GM23248 (cell line): ENCODE data around the gene ZMYND11. TPM values are rescaled to one million over a fixed set of nuclear protein-coding genes. Genes with fewer than 3 reads are reported as not detected.
"Not testable (repeated sequence)": the region's sequence is repeated elsewhere in the genome, so short reads cannot be mapped to it uniquely, and the experiment has no call there.

ENCODE experiments used
- DNase-seq: peaks from one replicate; pipeline ENCODE4 v3.0.0-alpha.2; 2015
- H2AFZ ChIP-seq: fragments of 200-600 bp; sonication (generic); 2 replicates; pipeline ENCODE4 v1.6.1; 2016; ENCODE audit warnings: antibody characterized with exemption
- H3F3A ChIP-seq: fragments of 200-600 bp; sonication (generic); 2 replicates; pipeline ENCODE4 v1.6.1; 2016; ENCODE audit warnings: mild to moderate bottlenecking, antibody characterized with exemption, mixed run types; ENCODE audit not compliant: insufficient read depth
- H3K27ac ChIP-seq: fragments of 200-600 bp; sonication (generic); 2 replicates; pipeline ENCODE4 v1.5.1; 2016; ENCODE audit warnings: mild to moderate bottlenecking
- H3K27me3 ChIP-seq: fragments of 200-600 bp; sonication (generic); replicated peaks from 2 replicates; pipeline ENCODE4 v1.6.1; 2016; ENCODE audit warnings: mild to moderate bottlenecking; ENCODE audit not compliant: insufficient read depth
- H3K36me3 ChIP-seq: fragments of 200-600 bp; sonication (generic); 2 replicates; pipeline ENCODE4 v1.6.1; 2016; ENCODE audit warnings: low read depth, mild to moderate bottlenecking
- H3K4me1 ChIP-seq: fragments of 200-600 bp; sonication (generic); 2 replicates; pipeline ENCODE4 v1.6.1; 2016; ENCODE audit warnings: mild to moderate bottlenecking; ENCODE audit not compliant: insufficient read depth
- H3K4me2 ChIP-seq: fragments of 200-600 bp; sonication (generic); one replicate; pipeline ENCODE4 v1.6.1; 2016; ENCODE audit warnings: mild to moderate bottlenecking; ENCODE audit not compliant: unreplicated experiment
- H3K4me3 ChIP-seq: fragments of 200-600 bp; sonication (generic); 2 replicates; pipeline ENCODE4 v1.5.1; 2016; ENCODE audit warnings: mild to moderate bottlenecking
- H3K79me2 ChIP-seq: fragments of 200-600 bp; sonication (generic); 2 replicates; pipeline ENCODE4 v1.6.1; 2016; ENCODE audit warnings: mild to moderate bottlenecking; ENCODE audit not compliant: insufficient read depth
- H3K9ac ChIP-seq: fragments of 200-600 bp; sonication (generic); 2 replicates; pipeline ENCODE4 v1.6.1; 2016; ENCODE audit warnings: mild to moderate bottlenecking
- H3K9me2 ChIP-seq: fragments of 200-600 bp; sonication (generic); 2 replicates; pipeline ENCODE4 v1.6.1; 2016; ENCODE audit warnings: mixed run types, mild to moderate bottlenecking, moderate library complexity; ENCODE audit not compliant: insufficient read depth
- H3K9me3 ChIP-seq: fragments of 200-600 bp; sonication (generic); one replicate; pipeline ENCODE4 v1.6.1; 2017; ENCODE audit warnings: low read depth
- H4K20me1 ChIP-seq: fragments of 200-600 bp; sonication (generic); 2 replicates; pipeline ENCODE4 v1.6.0; 2016; ENCODE audit not compliant: insufficient read depth
- EZH2 ChIP-seq: fragments of 200-600 bp; sonication (generic); IDR thresholded peaks from 2 replicates; pipeline ENCODE4 v1.6.1; 2018; ENCODE audit warnings: antibody characterized with exemption, mild to moderate bottlenecking; ENCODE audit not compliant: insufficient read depth, poor library complexity, severe bottlenecking
- EZH2phosphoT487 ChIP-seq: fragments of 200-600 bp; sonication (generic); IDR thresholded peaks from 2 replicates; pipeline ENCODE4 v1.6.1; 2018; ENCODE audit warnings: antibody characterized with exemption, moderate library complexity, mild to moderate bottlenecking, low read depth; ENCODE audit not compliant: insufficient read depth
- WGBS, 2 experiments: methylation state at CpG; one replicate each; pipeline ENCODE4 v1.1.6; 2015 to 2017; ENCODE audit warnings: low lambda C conversion rate in 2 of 2, low coverage in 1 of 2; ENCODE audit errors: missing lambda C conversion rate in 2 of 2; 5-methylcytosine and 5-hydroxymethylcytosine counted together
- in situ Hi-C: fragments of 300-500 bp; cut with MboI; formaldehyde crosslinking; loops from 2 replicates; pipeline ENCODE4 v1.15.0; 2020
- polyA plus RNA-seq: library from polyadenylated mRNA; unstranded; fragments of >200 nt; fragmentation: Nextera tagmentation; extraction: Ambion mirVana; gene quantifications from 2 replicates; pipeline ENCODE4 v1.2.1, GENCODE V29; 2016
- total RNA-seq: library from RNA; depleted of rRNA; stranded (reverse); fragments of >200 nt; shearing (Covaris generic); gene quantifications from 2 replicates; pipeline ENCODE4 v1.2.3, GENCODE V29; 2014

Gene ZMYND11
- total and polyA plus RNA-seq, 2 experiments from 2014 or later: 47.1 to 63.4 TPM

GRCh38 chr10:184174-184573, 48.9 kb downstream of the ZMYND11 start:
- Histone ChIP-seq H3K4me3 (no peak overlapping the region), H3K9me2 (no peaks in the 10 kb centered on the region), H3K9me3 (no peaks in the 10 kb centered on the region), H3K4me1 (peaks cover 12% of the 10 kb centered on the region), H2AFZ (no peak overlapping the region), H3K79me2 (peaks cover 35% of the 10 kb centered on the region), H3K9ac (no peak overlapping the region), H3F3A (peaks cover 12% of the 10 kb centered on the region), H3K36me3 (peaks cover 10% of the 10 kb centered on the region; the same call in 1 of the 2 replicates), H3K27me3 (no peaks in the 10 kb centered on the region), H4K20me1 (no peaks in the 10 kb centered on the region), H3K27ac (no peak overlapping the region), H3K4me2 (no peak overlapping the region)
- TF ChIP-seq EZH2 (no peak), EZH2phosphoT487 (no peak)
- in situ Hi-C loops: no loop called here
- DNase-seq: no peak
- 95 to 96% methylated on average over 1 of the region's 1 CpG for WGBS, 2 experiments

- H3K4me3 ChIP-seq: no peak overlapping the region
- H3K9me3 ChIP-seq: no peaks in the 10 kb centered on the region
- peaks cover 35% of the 10 kb centered on the region for H3K79me2 ChIP-seq
- peak; percentile 45 for DNase-seq
- H3K4me1 ChIP-seq: peaks cover 12% of the 10 kb centered on the region
- no peak overlapping the region for H3K27ac ChIP-seq
- H2AFZ ChIP-seq: no peak overlapping the region
- in situ Hi-C loops: no loop called here
- H3K9me2 ChIP-seq: no peaks in the 10 kb centered on the region
- WGBS, 2 experiments: 93 to 97% methylated on average over 5 of the region's 5 CpGs
- peaks cover 10% of the 10 kb centered on the region; the same call in 1 of the 2 replicates for H3K36me3 ChIP-seq
- no peaks in the 10 kb centered on the region for H4K20me1 ChIP-seq
- no peak overlapping the region for H3K9ac ChIP-seq
- no peak overlapping the region for H3K4me2 ChIP-seq
- H3F3A ChIP-seq: peaks cover 16% of the 10 kb centered on the region
- no peak for TF ChIP-seq EZH2phosphoT487
- TF ChIP-seq EZH2: no peak
- H3K27me3 ChIP-seq: no peaks in the 10 kb centered on the region
These were observed 49.7 kb downstream of the ZMYND11 start for GRCh38 chr10:184911-185310.

GRCh38 chr10:185571-185970, 50.3 kb downstream of the ZMYND11 start:
- H2AFZ ChIP-seq, H3K4me3 ChIP-seq, in situ Hi-C loops, H3K9me3 ChIP-seq, H3K27me3 ChIP-seq, DNase-seq, H4K20me1 ChIP-seq, H3K4me2 ChIP-seq, H3K27ac ChIP-seq, H3K36me3 ChIP-seq, H3K9me2 ChIP-seq, H3K9ac ChIP-seq: not testable (repeated sequence)
- Histone ChIP-seq H3K79me2 (peaks cover 39% of the 10 kb centered on the region), H3F3A (peaks cover 16% of the 10 kb centered on the region), H3K4me1 (peaks cover 12% of the 10 kb centered on the region)
- 94 to 99% methylated on average over 7 of the region's 7 CpGs for WGBS, 2 experiments

- in situ Hi-C loops: no loop called here
These were observed 51.7 kb downstream of the ZMYND11 start for GRCh38 chr10:186911-187310.

GRCh38 chr10:188546-188945, 53.3 kb downstream of the ZMYND11 start:
- no peaks in the 10 kb centered on the region for H3K9me2 ChIP-seq
- H3K4me2 ChIP-seq: no peak overlapping the region
- H3K27me3 ChIP-seq: no peaks in the 10 kb centered on the region
- H3K4me3 ChIP-seq: no peak overlapping the region
- H3K36me3 ChIP-seq: peaks cover 10% of the 10 kb centered on the region; the same call in 1 of the 2 replicates
- DNase-seq: peak; percentile 25
- in situ Hi-C loops: no loop called here
- no peak overlapping the region for H3K9ac ChIP-seq
- 48 to 54% methylated on average over 2 of the region's 2 CpGs for WGBS, 2 experiments
- 0 out of 2 replicates have a peak overlapping the region, but pooled peaks have one; percentile 1 for H3K27ac ChIP-seq
- peaks cover 44% of the 10 kb centered on the region for H3K79me2 ChIP-seq
- no peaks in the 10 kb centered on the region; the same call in none of the 2 replicates for H4K20me1 ChIP-seq
- no peak overlapping the region for H2AFZ ChIP-seq
- H3F3A ChIP-seq: peaks cover 35% of the 10 kb centered on the region
- TF ChIP-seq EZH2 (no peak), EZH2phosphoT487 (no peak)
- H3K9me3 ChIP-seq: no peaks in the 10 kb centered on the region
- peaks cover 31% of the 10 kb centered on the region for H3K4me1 ChIP-seq

More at GRCh38 chr10:186911-187310, 51.7 kb downstream of the ZMYND11 start:
- TF ChIP-seq EZH2phosphoT487 (no peak), EZH2 (no peak)
- H3K9me3 ChIP-seq: no peaks in the 10 kb centered on the region
- H3K9me2 ChIP-seq: no peaks in the 10 kb centered on the region
- no peak overlapping the region for H2AFZ ChIP-seq
- H3K27ac ChIP-seq: no peak overlapping the region
- H3F3A ChIP-seq: peaks cover 26% of the 10 kb centered on the region
- H4K20me1 ChIP-seq: no peaks in the 10 kb centered on the region; the same call in 1 of the 2 replicates
- H3K27me3 ChIP-seq: no peaks in the 10 kb centered on the region
- peaks cover 44% of the 10 kb centered on the region for H3K79me2 ChIP-seq
- peaks cover 10% of the 10 kb centered on the region; the same call in 1 of the 2 replicates for H3K36me3 ChIP-seq
- WGBS, 2 experiments: 95 to 98% methylated on average over 4 of the region's 4 CpGs
- no peak for DNase-seq
- H3K9ac ChIP-seq: no peak overlapping the region
- no peak overlapping the region for H3K4me3 ChIP-seq
- H3K4me2 ChIP-seq: no peak overlapping the region
- H3K4me1 ChIP-seq: peaks cover 20% of the 10 kb centered on the region
